NCI-H1092 (cell line): ENCODE data around the gene TRPV4.
"Not testable (repeated sequence)": the region's sequence is repeated elsewhere in the genome, so short reads cannot be mapped to it uniquely, and the experiment has no call there.

Experiments used
- DNase-seq: peaks from one replicate; lab custom pipeline; 2025; lab: John Stamatoyannopoulos, UW

Gene TRPV4

DNA sequence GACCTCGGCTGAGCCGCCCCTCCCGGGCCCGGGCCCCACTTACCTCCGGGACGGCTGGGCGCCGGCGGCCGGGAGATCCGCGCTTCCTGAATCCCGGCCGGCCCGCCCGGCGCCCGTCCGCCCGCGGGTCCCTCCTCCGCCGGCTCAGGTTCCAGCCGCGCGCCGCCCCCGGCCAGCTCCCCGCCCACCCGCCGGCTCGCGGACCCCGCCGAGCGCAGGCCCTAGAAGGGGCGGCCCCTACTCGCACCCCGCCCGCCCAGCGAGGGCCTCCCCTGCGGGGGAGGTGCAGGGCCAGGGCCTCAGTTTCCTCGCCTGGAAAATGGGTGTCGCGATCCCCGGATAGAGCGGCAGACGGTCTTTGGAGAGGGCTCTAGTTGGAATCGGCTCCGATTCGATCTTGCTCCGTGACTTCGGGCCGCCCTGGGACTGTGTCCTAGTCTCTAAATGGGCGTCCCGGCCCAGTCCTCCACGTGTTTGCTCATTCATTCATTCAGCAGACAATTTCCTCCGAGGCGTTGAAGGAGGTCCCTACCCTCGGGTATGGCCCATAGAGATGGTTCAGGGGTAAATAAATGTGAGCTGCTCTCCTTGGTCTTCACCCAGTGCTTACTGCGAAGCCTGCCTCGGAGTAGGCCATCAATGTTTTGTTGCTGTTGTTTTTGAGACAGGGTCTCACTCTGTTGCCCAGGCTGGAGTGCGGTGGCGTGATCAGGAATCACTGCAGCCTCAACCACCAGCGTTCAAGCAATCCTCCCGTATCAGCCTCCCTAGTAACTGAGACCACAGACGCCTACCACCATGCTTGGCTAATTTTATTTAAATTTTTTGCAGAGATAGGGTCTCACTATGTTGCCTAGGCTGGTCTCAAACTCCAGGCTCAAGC, at the start of gene TRPV4:
Gene TRPV4, minus strand, starts transcription at position 92 of the 883 bp plus-strand sequence. CDS start 18,602 bp downstream, outside the sequence.
- DNase-seq = no peak

GRCh38 chr12:109881752-109882151, 48.6 kb upstream of the TRPV4 start:
- no peak for DNase-seq

- no peak for DNase-seq
These were observed 47.7 kb upstream of the TRPV4 start for GRCh38 chr12:109880938-109881337.

DNA sequence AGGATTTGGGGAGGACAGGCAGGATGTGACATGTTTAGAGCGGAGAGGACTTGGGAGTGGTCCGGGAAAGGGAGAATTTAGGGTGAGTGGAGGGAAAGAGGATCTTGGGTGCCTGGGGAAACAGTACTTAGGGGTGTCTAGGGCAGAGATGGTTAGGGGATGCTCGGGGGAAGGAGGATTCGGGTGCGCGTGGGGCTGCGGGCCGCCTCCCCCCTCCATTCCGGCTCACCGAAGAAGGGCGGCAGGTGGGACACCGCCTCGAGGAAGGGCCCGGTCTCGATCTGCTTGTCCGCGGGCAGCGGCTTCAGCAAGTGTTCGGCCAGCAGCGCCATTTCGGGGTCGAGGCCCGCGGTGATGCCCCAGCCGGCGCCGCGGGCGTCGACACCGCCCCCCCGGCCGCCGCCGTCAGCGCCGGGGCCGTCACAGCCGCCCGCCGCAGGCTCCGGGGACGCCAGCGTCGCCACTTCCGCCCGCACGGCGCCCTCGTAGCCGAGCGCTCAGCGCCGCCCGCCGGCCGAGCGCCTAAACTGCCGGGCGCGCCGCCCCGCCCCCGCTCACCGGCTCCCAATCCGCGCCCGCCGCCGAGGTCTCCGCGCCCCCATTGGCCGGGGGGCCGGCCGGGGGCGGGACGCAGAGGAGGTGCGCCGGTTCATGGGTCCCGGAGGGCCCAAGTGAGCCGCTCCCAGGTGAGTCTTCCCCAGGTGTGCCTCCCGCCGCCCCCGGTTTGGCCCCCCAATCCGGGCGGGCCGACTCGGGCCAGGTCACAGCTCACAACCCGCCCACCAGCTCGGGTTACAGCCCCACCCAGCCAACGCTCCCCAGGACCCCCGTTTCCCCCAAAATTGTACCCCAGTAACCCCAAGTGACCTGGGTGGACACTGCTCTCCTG, 47.1 kb upstream of the TRPV4 start, which contains the start of gene GLTP:
Gene GLTP, minus strand, starts transcription at position 499 of the 889 bp plus-strand sequence. Its CDS starts 167 bp downstream, at position 332.
- peak; percentile 67 for DNase-seq

DNA sequence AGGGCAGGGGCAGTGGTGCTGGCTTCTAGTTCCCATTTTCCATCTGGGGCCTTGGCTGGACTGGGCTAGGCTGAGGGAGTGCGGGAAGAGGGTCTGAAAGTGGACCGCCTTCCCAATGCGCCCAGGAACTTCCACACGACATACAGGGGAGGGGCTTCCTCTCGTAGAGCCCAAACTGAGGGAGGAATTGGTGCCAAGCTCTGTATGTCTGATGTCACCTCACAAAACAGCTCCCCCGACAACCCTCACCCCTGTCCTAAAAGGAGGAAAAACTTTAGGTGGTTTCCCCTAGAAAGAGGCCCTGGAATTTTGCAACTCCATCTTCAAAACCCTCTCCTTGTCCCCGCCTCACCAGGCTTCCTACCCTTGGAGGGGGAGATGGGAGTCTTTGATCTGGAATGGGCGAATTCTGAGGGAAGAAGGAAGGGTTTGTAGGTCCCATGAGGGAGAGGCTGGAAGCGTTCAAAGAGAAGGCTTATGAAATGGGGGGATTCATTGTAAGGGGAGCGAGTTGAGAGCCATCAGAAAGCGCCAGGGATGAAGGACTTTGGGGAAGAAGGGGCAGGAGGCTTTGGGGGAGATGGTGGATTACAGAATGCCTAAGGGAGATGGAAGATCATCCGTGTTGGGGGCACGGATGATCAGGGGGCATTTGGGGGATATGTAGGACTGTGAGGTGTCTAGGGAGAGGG, 46.3 kb upstream of the TRPV4 start:
- no peak for DNase-seq

DNA sequence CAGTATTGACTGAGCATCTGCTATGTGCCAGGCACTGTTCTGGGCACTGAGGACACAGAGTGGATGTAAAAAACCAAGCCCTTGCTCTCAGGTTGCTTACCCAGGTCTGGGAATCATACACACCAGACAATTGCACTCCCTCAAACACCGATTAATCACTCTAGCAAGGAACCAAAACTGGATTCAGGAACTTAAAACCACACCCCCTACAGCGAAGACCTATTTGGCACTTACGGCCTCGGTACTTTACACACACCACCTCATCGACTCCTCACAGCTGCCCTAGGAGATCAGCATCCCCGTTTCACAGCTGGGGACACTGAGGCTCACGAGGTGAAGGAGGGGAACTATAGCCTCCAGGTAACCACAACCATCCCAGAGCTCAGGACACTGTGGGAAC, 45.6 kb upstream of the TRPV4 start:
- DNase-seq = no peak

DNA sequence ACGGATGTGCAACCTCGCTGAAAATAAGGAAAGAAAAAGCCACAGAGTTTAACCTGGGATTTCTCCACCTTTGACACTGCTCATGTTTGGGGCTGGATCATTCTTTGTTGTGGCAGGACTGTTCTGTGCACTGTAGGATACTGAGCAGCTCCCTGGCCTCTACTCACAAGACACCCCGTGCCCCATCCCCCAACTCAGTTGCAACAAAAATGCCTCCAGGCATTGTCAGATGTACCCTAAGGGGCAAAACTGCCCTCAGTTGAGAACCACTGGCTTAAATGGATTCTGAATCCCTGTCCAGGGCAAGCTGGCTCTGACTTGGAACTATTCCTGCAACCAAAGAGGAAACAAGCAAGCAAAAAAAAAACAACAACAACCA, 45.0 kb upstream of the TRPV4 start:
- DNase-seq = no peak

- no peak for DNase-seq
These were observed 44.5 kb upstream of the TRPV4 start for GRCh38 chr12:109877504-109878246.

DNA sequence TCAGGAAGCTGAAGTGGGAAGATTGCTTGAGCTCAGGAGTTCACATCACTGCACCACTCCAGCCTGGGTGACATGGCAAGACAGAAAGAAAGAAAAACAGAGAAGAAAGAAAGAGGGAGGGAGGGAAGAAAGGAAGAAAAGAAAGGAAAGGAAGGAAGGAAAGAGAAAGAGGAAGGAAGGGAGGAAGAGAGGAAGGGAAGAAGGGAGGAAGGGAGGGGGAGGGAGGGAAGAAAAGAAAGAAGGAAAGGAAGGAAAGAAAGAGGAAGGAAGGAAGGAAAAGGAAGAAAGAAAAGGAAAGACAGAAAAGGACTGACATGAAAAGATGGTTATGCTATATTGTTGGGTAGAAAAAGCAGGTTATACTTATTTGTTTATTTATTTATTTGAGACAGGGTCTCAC, 43.2 kb upstream of the TRPV4 start:
- DNase-seq = no peak

GRCh38 chr12:109875572-109876131, 42.5 kb upstream of the TRPV4 start:
- DNase-seq = no peak

DNA sequence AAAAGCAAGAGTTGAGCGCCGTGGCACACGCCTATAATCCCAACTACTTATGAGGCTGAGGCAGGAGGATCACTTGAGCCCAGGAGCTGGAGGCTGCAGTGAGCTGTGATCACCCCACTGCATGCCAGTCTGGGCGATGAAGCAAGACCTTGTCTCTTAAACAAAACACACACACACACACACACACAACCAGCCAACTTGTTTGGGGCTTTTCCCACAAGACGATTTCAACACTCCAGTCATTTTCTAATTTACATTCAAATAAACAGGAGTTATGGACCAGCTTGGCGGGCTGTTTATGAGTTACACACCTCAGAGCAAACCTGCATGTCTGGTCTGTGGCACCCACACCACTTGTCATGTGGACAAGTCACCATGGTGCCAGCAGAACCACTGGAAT, 40.5 kb upstream of the TRPV4 start:
- no peak for DNase-seq

DNA sequence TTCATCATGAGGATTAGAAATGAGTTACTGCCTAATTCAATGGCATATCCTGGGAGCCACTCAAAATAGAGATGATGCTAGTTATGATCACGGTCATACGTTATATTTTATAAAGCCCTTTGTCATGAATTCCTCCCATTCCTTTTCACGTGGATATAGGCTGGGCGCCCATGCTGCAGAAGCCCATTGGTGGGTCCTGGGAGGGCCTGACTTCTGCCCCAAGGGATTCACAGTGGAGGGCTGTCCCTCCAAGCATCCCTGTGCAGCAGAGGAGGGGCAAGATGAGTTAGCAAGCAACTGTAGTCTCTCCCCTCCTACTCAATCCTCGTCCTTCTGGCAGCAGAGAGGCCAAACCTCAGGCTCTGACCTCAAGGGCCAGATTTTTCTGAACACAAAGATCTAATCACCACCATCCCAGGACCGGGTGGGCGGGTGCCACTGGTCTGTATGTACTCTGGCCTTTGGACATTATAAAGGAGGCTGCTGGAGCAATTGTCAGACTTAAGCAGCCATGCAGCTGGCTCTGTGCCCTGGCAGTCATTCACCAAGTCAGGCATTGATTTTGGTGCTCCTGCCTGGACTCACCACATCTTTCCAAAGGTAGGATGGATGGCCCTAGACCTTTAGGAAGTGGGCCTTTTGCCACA, 38.6 kb upstream of the TRPV4 start:
- DNase-seq = no peak

DNA sequence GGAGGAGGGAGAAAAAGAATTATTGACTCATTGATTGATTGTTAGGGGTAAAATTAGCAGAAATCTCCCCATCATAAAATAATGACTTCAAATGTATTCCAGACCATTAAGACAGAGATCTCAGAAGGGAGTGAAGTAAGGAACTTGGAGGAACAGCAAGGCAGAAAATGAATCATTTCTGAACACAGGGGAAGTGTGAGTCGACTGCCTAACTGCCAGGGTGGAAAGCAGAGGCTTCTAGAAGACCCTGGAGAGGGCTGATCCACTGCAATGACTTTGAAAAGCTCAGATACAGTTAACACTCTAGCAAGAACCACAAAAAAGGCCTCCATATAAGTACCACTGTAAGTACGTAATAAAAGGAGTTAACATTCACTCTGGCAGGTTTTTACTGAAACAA, 37.5 kb upstream of the TRPV4 start:
- DNase-seq = no peak

GRCh38 chr12:109868182-109869051, 35.2 kb upstream of the TRPV4 start:
- DNase-seq = no peak

GRCh38 chr12:109864916-109865315, 31.7 kb upstream of the TRPV4 start:
- DNase-seq = no peak

- DNase-seq = no peak
These were observed 30.9 kb upstream of the TRPV4 start for GRCh38 chr12:109863847-109864712.

DNA sequence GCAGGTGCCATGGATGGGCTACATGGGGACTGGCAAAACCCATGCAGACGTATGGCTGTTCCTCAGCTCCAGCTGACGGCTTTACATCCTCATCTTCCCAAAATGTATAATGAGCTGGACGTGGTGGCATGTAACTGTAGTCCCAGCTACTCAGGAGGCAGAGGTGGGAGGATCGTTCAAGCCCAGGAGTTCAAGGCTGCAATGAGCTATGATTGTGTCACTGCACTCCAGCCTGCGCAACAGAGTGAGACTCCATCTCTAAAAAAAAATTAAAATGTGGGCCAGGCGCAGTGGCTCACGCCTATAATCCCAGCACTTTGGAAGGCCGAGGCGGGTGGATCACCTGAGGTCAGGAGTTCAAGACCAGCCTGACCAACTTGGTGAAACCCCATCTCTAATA, 29.3 kb upstream of the TRPV4 start:
- DNase-seq = not testable (repeated sequence)

DNA sequence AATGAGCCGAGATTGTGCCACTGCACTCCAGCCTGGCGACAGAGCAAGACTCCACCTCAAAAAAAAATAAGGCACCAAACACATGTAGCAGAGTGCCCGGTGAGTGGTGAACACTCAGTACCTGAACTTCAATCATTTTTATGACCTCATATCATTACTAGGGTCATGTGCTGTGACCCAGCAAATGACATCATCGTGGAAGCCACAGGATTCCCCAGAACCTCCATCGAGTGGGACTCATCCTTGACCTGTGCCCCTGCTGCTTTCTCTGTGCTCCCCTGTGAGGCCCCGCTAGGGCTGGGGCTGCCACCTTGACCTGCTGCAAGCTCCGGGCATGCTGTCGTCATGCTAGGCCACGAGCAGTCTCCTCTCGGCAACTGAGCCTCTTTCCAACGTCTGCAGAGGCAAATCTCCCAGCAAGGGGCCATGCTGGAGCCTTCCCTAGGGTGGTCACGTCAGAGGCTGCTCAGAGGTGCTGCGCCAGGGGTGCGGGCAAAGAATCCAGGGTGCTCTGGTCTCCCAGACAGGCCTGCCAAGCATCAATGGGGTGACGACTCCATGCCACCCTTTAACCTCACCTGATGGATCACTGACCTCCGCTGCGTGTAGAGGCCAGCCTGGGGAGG, 28.6 kb upstream of the TRPV4 start:
- DNase-seq = no peak
